Endodermal cell (in vitro differentiated cells): Measurements from ENCODE around the gene C2CD4B. TPM values are rescaled to one million over a fixed set of nuclear protein-coding genes. Genes with fewer than 3 reads are reported as not detected.

ENCODE experiments used
- DNase-seq: peaks from one replicate; pipeline ENCODE4 v3.0.0-alpha.2; 2017
- H3K27ac ChIP-seq: 2 replicates; pipeline ENCODE4 v1.5.1; 2013; ENCODE audit warnings: mild to moderate bottlenecking, low read depth, low read length, moderate library complexity
- H3K27me3 ChIP-seq: 2 replicates; pipeline ENCODE4 v1.6.1; 2013; ENCODE audit warnings: mild to moderate bottlenecking, low read length, moderate library complexity; ENCODE audit not compliant: insufficient read depth, control insufficient read depth, poor library complexity, severe bottlenecking
- H3K36me3 ChIP-seq: 2 replicates; pipeline ENCODE4 v1.7.0; 2013; ENCODE audit warnings: mild to moderate bottlenecking, low read length, moderate library complexity; ENCODE audit not compliant: control insufficient read depth, insufficient read depth
- H3K4me1 ChIP-seq: one replicate; pipeline ENCODE4 v1.7.0; 2013; ENCODE audit warnings: low read length; ENCODE audit not compliant: control insufficient read depth, insufficient read depth
- H3K4me3 ChIP-seq: 2 replicates; pipeline ENCODE4 v1.5.1; 2013; ENCODE audit warnings: mild to moderate bottlenecking, low read length, moderate library complexity
- H3K9ac ChIP-seq: 2 replicates; pipeline ENCODE4 v1.6.1; 2013; ENCODE audit warnings: mild to moderate bottlenecking, low read length, moderate library complexity; ENCODE audit not compliant: poor library complexity, severe bottlenecking; ENCODE audit errors: extremely low read depth
- H3K9me3 ChIP-seq: 2 replicates; pipeline ENCODE4 v1.6.1; 2013; ENCODE audit warnings: mild to moderate bottlenecking, low read length, moderate library complexity; ENCODE audit not compliant: control insufficient read depth
- H3K27ac Mint-ChIP-seq: 2 replicates; pipeline ENCODE4 v1.8.0; 2020; ENCODE audit warnings: mixed read lengths
- H3K27me3 Mint-ChIP-seq: 2 replicates; pipeline ENCODE4 v1.8.0; 2021; ENCODE audit warnings: mild to moderate bottlenecking, mixed read lengths; ENCODE audit not compliant: insufficient read depth
- H3K36me3 Mint-ChIP-seq: 2 replicates; pipeline ENCODE4 v1.8.0; 2020; ENCODE audit warnings: low read depth, mixed read lengths
- H3K4me1 Mint-ChIP-seq: 2 replicates; pipeline ENCODE4 v1.8.0; 2020; ENCODE audit warnings: mixed read lengths
- H3K4me3 Mint-ChIP-seq: 2 replicates; pipeline ENCODE4 v1.8.0; 2020; ENCODE audit warnings: mild to moderate bottlenecking, moderate library complexity, mixed read lengths
- H3K9me3 Mint-ChIP-seq: 2 replicates; pipeline ENCODE4 v1.8.0; 2020; ENCODE audit warnings: mild to moderate bottlenecking, mixed read lengths
- WGBS, 2 experiments: methylation state at CpG; one replicate each; pipeline versions ENCODE4 v1.1.5 to v1.1.7; 2013; ENCODE audit warnings: missing lambda C conversion rate in 2 of 2, mixed read lengths in 1 of 2; ENCODE audit not compliant: insufficient coverage in 1 of 2, insufficient read length in 1 of 2; 5-methylcytosine and 5-hydroxymethylcytosine counted together
- total RNA-seq, 2 donors: library from RNA; stranded (reverse); fragmentation: NEBNext Ultra II Directional in 1 of 2; extraction: Animal tissue kit (Norgen Biotek cat#: 25700) in 1 of 2; gene quantifications; 2 replicates in 1 of 2; 3 replicates in 1 of 2; pipeline ENCODE4 v1.2.1, GENCODE V29; 2021
- TF ChIP-seq, protein P1 (sequence below): fragments of 200-600 bp; sonication (generic); conservative IDR thresholded peaks from 2 replicates; pipeline ENCODE4 v1.5.0; 2021; ENCODE audit warnings: antibody characterized with exemption, mild to moderate bottlenecking

C2CD4B gene
- total RNA-seq, 2 donors from 2014 or later, result 0.22 to 0.66 TPM

DNA sequence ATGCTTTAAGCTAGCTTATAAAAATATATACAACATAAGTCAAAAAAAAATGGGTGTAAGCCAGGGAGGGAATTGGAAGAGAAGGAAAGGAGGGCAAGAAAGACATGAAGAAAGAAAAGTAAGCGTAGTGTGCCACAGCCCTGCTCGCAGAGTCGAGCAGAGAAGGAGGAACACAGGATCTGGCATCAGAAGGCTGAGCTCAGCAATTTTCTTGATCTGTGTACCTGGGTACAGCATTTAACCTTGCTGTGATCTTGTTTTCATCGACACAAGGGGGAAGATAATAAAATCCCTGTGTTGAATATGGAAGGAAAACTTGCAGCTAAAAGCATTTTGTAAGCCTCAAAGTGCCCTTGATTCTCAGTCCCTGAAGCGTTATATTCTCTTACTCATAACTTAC lies 23.7 kb upstream of the C2CD4B start:
- no peak overlapping the region for H3K4me3 ChIP-seq
- no peak overlapping the region for H3K27ac Mint-ChIP-seq
- no peak overlapping the region for H3K4me3 Mint-ChIP-seq
- 90 to 91% methylated on average over 4 to 5 of the region's 5 CpGs for WGBS, 2 experiments
- peaks cover 2% of the 10 kb centered on the region for H3K36me3 Mint-ChIP-seq
- TF ChIP-seq, protein P1, sequence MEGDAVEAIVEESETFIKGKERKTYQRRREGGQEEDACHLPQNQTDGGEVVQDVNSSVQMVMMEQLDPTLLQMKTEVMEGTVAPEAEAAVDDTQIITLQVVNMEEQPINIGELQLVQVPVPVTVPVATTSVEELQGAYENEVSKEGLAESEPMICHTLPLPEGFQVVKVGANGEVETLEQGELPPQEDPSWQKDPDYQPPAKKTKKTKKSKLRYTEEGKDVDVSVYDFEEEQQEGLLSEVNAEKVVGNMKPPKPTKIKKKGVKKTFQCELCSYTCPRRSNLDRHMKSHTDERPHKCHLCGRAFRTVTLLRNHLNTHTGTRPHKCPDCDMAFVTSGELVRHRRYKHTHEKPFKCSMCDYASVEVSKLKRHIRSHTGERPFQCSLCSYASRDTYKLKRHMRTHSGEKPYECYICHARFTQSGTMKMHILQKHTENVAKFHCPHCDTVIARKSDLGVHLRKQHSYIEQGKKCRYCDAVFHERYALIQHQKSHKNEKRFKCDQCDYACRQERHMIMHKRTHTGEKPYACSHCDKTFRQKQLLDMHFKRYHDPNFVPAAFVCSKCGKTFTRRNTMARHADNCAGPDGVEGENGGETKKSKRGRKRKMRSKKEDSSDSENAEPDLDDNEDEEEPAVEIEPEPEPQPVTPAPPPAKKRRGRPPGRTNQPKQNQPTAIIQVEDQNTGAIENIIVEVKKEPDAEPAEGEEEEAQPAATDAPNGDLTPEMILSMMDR, result no peak
- peaks cover 13% of the 10 kb centered on the region for H3K9me3 Mint-ChIP-seq
- H3K4me1 Mint-ChIP-seq, result peaks cover 3% of the 10 kb centered on the region
- no peak overlapping the region for H3K9ac ChIP-seq
- no peaks in the 10 kb centered on the region for H3K4me1 ChIP-seq
- no peaks in the 10 kb centered on the region for H3K36me3 ChIP-seq
- no peaks in the 10 kb centered on the region for H3K9me3 ChIP-seq
- H3K27me3 Mint-ChIP-seq, result no peaks in the 10 kb centered on the region
- H3K27ac ChIP-seq, result no peak overlapping the region
- no peak for DNase-seq
- no peaks in the 10 kb centered on the region for H3K27me3 ChIP-seq

DNA sequence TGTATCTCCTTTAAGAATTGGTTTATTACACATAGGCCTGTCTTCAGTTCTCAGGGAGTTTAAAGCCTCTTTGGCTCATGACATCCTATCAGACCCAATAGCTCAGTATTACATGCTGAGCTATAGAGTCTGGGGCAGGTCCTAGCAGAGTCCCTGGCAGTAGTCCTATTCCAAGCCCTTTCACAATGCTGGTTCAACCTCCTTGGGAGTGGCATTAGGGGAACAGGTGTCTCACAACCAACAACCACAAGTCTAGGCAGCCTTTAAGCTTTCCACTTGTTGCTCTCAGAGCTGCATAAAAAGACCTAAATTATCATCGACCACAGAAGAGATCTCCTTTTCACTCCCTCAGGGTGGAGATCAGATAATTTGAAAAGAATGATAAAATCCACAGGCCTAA lies 22.8 kb upstream of the C2CD4B start:
- H3K27me3 ChIP-seq, result no peaks in the 10 kb centered on the region
- WGBS, 2 experiments, result 93% methylated on average over 1 of the region's 1 CpG; no CpG with 5 or more reads in 1 of the 2 experiments
- H3K27ac ChIP-seq, result no peak overlapping the region
- peaks cover 13% of the 10 kb centered on the region for H3K9me3 Mint-ChIP-seq
- H3K27me3 Mint-ChIP-seq, result no peaks in the 10 kb centered on the region
- H3K4me1 Mint-ChIP-seq, result peaks cover 5% of the 10 kb centered on the region
- TF ChIP-seq, protein P1, result no peak
- H3K9me3 ChIP-seq, result no peaks in the 10 kb centered on the region
- no peak for DNase-seq
- no peak overlapping the region for H3K4me3 ChIP-seq
- no peaks in the 10 kb centered on the region for H3K36me3 ChIP-seq
- no peak overlapping the region for H3K9ac ChIP-seq
- H3K27ac Mint-ChIP-seq, result no peak overlapping the region
- no peaks in the 10 kb centered on the region for H3K4me1 ChIP-seq
- peaks cover 2% of the 10 kb centered on the region for H3K36me3 Mint-ChIP-seq
- H3K4me3 Mint-ChIP-seq, result no peak overlapping the region

DNA sequence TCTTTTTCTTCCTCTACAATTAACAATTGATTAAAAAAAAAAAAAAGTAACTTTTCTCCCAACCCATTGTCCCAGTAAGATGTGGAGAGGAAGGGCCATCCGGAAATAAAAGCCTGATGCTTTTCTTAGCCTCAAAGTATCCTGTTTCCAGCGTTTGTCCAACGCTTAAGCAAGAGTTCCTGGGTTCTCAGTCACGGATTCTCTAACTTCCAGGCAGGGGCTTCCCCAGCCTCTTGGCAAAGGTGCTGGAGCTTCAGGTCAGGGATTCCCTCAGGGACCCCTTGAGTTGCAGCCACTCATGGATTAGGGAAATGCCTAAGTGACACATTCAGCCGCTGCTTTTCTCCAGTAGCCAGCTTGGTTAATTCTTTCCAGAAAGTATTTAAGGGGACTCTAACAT lies 22.3 kb upstream of the C2CD4B start:
- peaks cover 2% of the 10 kb centered on the region for H3K36me3 Mint-ChIP-seq
- H3K9me3 Mint-ChIP-seq, result peaks cover 13% of the 10 kb centered on the region
- H3K27me3 ChIP-seq, result no peaks in the 10 kb centered on the region
- H3K9me3 ChIP-seq, result no peaks in the 10 kb centered on the region
- H3K4me1 ChIP-seq, result no peaks in the 10 kb centered on the region
- H3K36me3 ChIP-seq, result no peaks in the 10 kb centered on the region
- no peak for DNase-seq
- H3K27me3 Mint-ChIP-seq, result no peaks in the 10 kb centered on the region
- no peak overlapping the region for H3K4me3 Mint-ChIP-seq
- WGBS, 2 experiments, result 84 to 91% methylated on average over 5 of the region's 5 CpGs
- H3K4me1 Mint-ChIP-seq, result peaks cover 5% of the 10 kb centered on the region
- TF ChIP-seq, protein P1, result no peak
- no peak overlapping the region for H3K27ac Mint-ChIP-seq
- no peak overlapping the region for H3K4me3 ChIP-seq
- H3K27ac ChIP-seq, result no peak overlapping the region
- H3K9ac ChIP-seq, result no peak overlapping the region
